ENCODE results near the gene CLDN4.

The CLDN4 gene

DNA sequence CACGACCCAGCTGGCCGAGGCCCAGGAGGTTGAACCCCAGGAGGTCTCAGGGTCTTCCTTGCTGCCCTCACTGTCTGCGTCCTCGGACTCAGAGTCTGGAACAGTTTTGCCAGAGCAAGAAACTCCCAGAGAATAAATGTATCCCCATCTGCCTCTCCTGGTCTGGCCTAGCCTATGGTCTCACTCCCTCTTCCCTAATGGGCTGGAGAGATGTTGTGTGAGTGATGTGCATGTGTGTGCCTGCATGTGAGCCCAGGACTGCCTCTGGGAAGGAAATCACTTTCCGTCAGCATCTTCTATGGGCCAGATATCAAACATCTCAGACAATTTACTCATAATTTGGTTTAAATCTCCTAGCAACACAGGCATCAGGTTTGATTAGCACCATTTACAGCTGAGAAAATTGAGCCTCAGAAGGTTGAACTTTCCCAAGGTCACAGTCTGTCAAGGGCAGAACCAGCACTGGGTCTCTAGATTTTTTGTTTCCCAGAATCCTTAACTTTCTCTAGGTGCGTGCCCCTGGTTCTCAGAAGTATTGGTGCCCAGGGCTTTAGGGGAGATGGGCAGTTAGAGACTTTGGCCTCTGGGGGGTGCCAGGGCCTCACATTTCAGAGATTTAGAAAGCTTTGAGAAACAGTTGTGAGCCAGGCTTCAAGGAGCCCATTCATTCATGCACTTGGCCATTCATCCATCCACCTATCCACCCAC, 35.1 kb downstream of the CLDN4 start:
- H3K36me3 ChIP-seq (ENCODE audit: insufficient read depth, low read length), result no peaks in the 10 kb centered on the region
- H3K9ac ChIP-seq (ENCODE audit: low read depth, low read length), result no peak overlapping the region
- H3K4me1 ChIP-seq (ENCODE audit: insufficient read depth, low read length), result peaks cover 12% of the 10 kb centered on the region; the same call in 1 of the 2 replicates
- H3K9me3 ChIP-seq (ENCODE audit: control insufficient read depth, insufficient read depth, low read length), result no peaks in the 10 kb centered on the region

DNA sequence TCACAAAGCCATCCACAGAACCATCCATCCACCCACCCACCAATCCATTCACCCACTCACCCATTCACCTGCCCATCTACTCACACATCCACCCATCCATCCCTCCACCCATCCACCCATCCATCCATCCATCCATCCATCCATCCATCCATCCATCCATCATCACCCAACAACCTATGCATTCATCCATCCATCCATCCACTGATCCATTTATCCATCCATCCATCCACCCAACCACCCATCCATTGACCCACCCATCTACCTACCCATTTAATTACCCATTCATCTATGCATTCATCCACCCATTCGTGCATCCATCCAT, 35.6 kb downstream of the CLDN4 start:
- Histone ChIP-seq H3K36me3 (ENCODE audit: insufficient read depth, low read length) (no peaks in the 10 kb centered on the region), H3K4me1 (ENCODE audit: insufficient read depth, low read length) (peaks cover 12% of the 10 kb centered on the region; the same call in 1 of the 2 replicates), H3K9me3 (ENCODE audit: control insufficient read depth, insufficient read depth, low read length) (no peaks in the 10 kb centered on the region), H3K9ac (ENCODE audit: low read depth, low read length) (no peak overlapping the region)

DNA sequence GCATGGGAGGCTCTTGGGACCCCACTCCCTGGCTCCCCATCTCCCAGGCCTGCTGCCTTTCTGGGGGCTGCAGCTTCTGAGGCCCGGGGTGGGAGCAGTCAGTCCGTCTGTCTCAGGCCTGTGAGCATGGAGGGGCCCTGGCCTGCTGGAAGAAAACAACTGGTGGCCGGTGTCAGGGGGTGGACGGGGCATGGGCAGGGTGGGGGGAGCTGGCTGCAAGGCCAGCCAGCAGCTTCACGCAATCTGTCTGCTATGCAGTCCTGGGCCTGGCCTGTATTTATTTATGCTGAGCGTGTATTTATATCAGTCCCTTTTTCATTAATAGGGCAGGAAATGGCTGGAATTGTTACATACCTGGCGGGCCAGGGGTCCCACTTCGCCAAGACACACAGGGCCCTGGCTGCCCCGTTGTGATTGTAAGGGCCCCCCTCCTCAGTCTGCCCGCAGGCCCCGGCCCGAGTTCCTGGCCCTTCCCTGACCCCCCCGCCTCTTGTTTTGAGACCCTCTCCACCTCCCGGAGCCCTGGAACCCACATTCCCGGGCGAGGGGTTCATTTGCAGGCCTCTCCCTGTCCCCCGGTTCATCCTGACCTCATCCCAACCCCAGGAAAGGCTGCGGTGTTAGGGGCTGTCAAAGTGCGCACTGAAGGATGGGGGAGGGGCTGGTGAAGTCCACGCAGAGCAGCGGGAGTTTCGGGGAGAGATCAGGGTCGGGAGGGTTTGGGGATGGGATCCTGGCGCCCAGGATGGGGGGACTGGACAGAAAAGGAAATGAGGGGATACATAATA, 38.4 kb downstream of the CLDN4 start:
- peaks cover 12% of the 10 kb centered on the region; the same call in 1 of the 2 replicates for H3K4me1 ChIP-seq (ENCODE audit: insufficient read depth, low read length)
- H3K9me3 ChIP-seq (ENCODE audit: control insufficient read depth, insufficient read depth, low read length), result no peaks in the 10 kb centered on the region
- H3K36me3 ChIP-seq (ENCODE audit: insufficient read depth, low read length), result no peaks in the 10 kb centered on the region
- H3K9ac ChIP-seq (ENCODE audit: low read depth, low read length), result no peak overlapping the region; the same call in 1 of the 2 replicates

DNA sequence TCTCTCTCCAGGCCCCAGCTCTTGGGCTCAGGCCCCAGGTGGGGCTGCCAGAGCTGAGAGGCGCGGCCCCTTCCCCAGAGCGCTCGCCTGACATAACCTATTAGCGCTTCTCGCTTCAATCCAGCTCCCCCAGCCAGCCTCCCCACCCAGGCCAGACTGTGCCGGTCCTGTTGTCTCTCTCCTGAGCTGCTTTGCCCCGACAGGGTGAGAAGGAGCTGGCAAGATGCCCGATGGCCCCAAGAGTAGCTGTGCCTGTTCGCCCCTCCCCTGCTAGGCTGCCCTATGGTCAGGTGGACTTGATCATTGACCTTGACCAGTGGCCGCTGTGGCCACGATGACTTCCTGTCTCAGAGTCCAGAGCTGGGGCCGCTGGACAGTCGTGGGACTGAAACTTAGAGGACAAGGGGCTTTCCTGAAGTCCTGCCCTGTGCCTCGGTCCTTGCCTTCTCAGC, 39.3 kb downstream of the CLDN4 start:
- H3K4me1 ChIP-seq (ENCODE audit: insufficient read depth, low read length), result peaks cover 12% of the 10 kb centered on the region; the same call in 1 of the 2 replicates
- H3K9me3 ChIP-seq (ENCODE audit: control insufficient read depth, insufficient read depth, low read length), result no peaks in the 10 kb centered on the region
- no peaks in the 10 kb centered on the region for H3K36me3 ChIP-seq (ENCODE audit: insufficient read depth, low read length)
- H3K9ac ChIP-seq (ENCODE audit: low read depth, low read length), result no peak overlapping the region

DNA sequence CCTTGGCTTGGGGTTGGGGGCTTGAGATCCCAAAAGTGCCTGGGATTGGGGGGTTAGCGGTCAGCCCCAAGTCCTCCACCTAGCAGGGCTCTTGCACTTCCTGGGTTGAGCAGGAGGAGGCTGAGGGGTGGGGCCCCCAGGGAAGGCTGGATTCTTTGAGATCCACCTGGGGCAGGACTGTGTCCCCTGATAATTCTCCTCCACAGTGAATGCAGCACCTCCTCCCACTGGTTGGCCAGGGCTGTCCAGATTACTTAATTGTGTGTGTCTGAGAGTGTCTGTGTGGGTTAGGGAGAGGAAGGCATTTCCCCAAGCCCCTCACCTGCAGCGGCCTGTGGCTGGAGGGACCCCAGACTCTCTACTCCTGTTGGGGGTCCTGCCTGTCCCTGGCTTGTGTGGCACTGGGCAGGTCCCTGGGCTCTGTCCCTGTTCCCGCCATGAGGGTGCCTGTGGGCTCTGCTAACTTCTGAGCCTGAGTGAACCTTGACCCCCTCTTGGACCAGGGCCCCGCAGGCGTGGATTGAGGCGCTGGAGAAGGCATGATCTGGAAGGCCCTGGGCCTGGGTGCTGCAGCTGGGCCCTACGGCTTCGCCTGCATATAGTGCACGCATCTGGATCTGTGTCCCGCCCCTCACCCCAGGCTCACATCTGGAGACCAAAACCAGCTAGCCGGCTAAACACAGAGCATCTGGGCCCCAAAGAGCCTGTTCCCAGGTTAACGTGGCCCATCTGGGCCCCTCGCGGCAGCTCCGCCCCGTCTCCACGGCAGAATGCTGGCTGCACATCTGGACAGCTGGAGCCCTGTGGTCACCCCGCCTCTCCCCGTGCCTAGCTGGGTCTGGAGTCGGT, 40.6 kb downstream of the CLDN4 start:
- H3K4me1 ChIP-seq (ENCODE audit: insufficient read depth, low read length), result peaks cover 12% of the 10 kb centered on the region; the same call in 1 of the 2 replicates
- no peaks in the 10 kb centered on the region for H3K9me3 ChIP-seq (ENCODE audit: control insufficient read depth, insufficient read depth, low read length)
- no peaks in the 10 kb centered on the region for H3K36me3 ChIP-seq (ENCODE audit: insufficient read depth, low read length)
- H3K9ac ChIP-seq (ENCODE audit: low read depth, low read length), result no peak overlapping the region

DNA sequence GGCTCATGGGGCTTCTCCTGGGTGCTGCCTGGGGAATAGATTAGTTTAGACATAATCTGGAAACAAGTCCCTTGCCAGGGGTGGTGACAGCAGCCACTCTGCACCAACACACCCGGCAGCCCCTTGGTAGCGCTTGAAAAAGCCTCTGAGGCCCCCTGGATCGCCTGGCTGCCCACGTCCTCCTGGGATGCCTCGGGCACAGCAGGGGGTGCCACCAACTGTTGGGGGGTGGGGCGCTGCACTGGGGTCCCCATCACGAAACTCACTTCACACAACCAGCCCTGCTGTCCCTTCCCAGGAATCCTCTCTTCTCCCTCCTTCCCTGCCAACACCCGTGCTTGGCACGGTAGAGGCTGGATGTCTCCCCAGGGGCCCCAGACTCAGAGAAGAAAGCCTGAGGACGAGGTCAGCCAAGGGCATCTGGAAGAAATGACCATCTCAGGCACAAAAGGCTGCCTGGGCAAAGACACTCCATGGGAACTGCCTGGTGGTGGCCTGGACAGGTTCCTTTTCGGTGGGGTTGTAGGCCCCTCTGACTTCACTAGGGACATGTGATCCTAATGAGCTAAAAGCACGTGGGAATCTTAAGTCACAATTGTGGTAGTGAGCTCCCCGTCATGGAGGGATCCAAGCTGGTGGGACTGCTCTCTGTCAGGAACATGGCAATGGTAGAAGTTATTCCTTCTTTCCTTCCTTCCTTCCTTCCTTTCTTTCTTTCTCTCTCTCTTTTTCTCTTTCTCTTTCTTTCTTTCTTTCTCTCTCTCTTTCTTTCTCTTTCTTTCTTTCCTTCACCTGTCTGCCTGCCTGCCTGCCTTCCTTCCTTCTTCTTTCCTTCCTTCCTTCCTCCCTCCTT, 41.5 kb downstream of the CLDN4 start:
- Histone ChIP-seq H3K4me1 (ENCODE audit: insufficient read depth, low read length) (peaks cover 12% of the 10 kb centered on the region; the same call in 1 of the 2 replicates), H3K36me3 (ENCODE audit: insufficient read depth, low read length) (no peaks in the 10 kb centered on the region), H3K9me3 (ENCODE audit: control insufficient read depth, insufficient read depth, low read length) (no peaks in the 10 kb centered on the region), H3K9ac (ENCODE audit: low read depth, low read length) (no peak overlapping the region)

DNA sequence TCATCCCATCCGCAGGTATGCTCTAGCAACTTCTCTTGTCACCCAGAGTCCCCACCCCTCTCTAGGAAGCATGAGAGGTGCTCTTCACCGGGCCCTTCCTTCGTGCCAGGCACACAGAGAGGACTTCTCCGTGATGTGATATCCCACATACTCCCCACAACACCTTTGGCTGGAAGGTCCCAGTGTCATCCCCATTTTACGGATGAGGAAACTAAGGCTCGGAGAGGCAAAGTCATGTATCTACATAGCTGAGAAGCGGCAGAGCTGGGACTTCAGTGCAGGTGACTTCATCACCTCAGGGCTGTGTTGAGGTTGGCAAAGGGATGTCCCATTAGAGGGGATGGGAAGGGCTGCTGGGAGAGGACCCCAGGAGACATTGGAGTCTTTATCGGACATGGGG, 45.6 kb downstream of the CLDN4 start:
- no peak overlapping the region for H3K9ac ChIP-seq (ENCODE audit: low read depth, low read length)
- H3K9me3 ChIP-seq (ENCODE audit: control insufficient read depth, insufficient read depth, low read length), result no peaks in the 10 kb centered on the region
- H3K36me3 ChIP-seq (ENCODE audit: insufficient read depth, low read length), result no peaks in the 10 kb centered on the region
- no peaks in the 10 kb centered on the region; the same call in 1 of the 2 replicates for H3K4me1 ChIP-seq (ENCODE audit: insufficient read depth, low read length)

DNA sequence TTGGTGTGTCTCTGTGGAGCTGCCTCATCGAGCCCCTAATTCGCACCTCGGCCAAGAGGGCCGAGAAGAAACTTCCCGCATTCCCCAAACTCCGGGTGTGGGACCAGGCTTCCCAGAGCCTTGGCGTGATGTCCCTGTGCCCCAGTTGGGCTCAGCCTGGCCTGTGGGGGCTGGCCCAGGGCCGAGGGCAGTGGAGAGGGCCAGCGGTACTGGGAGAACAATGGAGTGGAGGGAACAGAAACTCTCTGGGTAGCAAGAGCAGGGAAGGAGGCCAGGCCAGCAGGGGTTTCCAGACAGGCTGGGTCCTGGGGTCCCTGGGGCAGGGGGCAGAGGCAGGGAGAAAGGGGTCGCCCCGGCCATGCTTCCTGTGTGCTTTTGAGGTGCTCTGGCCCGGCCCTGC, 46.2 kb downstream of the CLDN4 start:
- H3K36me3 ChIP-seq (ENCODE audit: insufficient read depth, low read length), result no peaks in the 10 kb centered on the region
- no peak overlapping the region for H3K9ac ChIP-seq (ENCODE audit: low read depth, low read length)
- H3K9me3 ChIP-seq (ENCODE audit: control insufficient read depth, insufficient read depth, low read length), result no peaks in the 10 kb centered on the region
- H3K4me1 ChIP-seq (ENCODE audit: insufficient read depth, low read length), result no peaks in the 10 kb centered on the region

DNA sequence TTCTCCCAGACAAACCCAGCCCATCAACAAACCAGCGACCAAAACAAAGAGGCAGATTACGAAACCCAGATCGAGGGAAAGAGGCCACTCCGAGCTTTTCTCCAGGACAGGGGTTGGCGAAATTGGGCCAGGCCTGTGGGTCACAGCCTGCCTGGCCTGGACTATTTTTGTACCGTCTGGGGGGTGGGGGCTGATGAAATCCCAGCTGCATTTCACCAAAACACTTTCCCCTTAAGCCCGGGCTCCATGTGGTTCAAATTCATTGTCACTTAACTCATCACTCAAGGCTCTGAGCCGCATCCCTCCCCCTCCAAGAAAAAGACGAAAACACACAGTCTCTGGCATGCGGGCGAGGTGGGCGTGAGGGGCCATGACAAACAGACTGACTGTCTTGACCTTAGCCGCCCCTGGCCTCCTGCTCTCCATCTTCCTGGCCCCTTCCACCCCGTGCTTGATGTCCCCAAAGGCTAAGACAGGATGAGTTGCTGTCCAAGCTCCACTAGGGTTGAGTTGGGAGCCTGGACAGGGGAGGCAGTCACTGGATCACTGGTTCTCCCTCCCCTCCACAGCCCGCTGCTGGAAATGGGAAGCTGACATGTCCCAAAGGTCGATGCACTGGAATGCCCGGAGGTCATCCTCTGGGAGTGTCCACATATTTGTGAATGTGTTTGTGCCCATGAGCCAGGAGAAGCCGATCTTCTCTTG, 49.3 kb downstream of the CLDN4 start:
- no peaks in the 10 kb centered on the region for H3K9me3 ChIP-seq (ENCODE audit: control insufficient read depth, insufficient read depth, low read length)
- H3K9ac ChIP-seq (ENCODE audit: low read depth, low read length), result no peak overlapping the region
- no peaks in the 10 kb centered on the region for H3K4me1 ChIP-seq (ENCODE audit: insufficient read depth, low read length)
- no peaks in the 10 kb centered on the region for H3K36me3 ChIP-seq (ENCODE audit: insufficient read depth, low read length)

DNA sequence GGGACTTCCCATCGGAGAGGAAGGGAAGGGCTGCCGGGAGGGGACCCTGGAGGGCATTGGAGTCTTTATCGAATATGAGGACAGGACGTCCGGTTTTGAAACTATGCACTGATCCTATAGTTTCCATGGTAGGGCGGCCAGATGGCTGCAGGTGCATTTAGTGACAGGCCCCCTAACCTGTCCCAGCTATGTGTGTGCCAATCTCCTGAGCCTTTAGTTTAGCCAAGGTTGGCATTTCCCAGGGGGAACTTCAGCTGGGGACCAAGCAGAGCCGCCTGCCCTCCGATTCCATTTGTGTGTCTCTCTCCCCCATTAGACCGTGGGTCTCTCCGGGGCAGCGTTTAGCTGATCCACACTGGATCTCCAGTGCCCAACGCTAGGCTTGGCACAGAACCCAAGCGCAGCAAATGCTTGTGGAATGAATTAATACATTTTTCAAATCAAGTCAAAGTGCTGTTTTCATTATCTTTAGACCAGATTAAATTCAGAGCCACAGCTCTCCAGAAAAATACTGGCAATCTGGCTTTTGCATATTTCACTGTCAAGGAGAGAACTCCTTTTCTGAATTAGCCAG, 50.0 kb downstream of the CLDN4 start:
- no peaks in the 10 kb centered on the region for H3K9me3 ChIP-seq (ENCODE audit: control insufficient read depth, insufficient read depth, low read length)
- no peak overlapping the region for H3K9ac ChIP-seq (ENCODE audit: low read depth, low read length)
- H3K4me1 ChIP-seq (ENCODE audit: insufficient read depth, low read length), result no peaks in the 10 kb centered on the region
- no peaks in the 10 kb centered on the region for H3K36me3 ChIP-seq (ENCODE audit: insufficient read depth, low read length)

DNA sequence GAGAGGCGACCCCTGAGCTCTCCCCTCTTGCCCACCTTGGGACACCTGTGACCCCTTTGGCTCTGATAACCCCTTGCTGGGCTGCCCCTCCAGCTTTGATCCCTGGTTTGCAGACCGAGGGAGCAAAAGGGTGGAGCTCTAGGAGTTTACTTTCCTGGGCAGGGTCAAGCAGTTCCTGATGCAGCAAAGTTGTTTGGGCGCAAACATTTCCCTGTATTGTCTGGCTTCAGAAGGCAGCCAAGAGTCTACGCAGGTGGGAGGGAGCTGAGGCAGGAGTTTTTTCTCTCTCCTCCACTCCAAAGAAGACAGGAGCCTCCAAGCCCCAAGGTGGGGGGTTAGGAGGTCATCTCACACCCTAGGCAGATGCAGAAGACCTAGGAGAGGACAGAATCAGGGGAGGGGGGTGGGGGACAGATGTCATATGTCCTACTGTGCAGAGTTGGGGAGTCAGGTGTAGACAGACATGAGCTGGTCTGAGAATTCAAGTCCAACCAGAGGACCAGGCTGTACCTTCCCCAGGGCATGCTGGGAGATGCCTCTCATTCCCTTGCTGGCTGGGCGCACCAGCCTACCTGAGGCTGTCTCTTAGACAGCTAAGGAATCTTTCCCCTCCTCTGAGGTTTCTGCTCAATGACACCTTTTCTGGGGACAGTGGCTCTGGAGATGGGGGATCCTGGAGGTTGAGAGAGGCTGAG, 50.7 kb downstream of the CLDN4 start:
- Histone ChIP-seq H3K4me1 (ENCODE audit: insufficient read depth, low read length) (no peaks in the 10 kb centered on the region; the same call in 1 of the 2 replicates), H3K9ac (ENCODE audit: low read depth, low read length) (no peak overlapping the region), H3K36me3 (ENCODE audit: insufficient read depth, low read length) (no peaks in the 10 kb centered on the region), H3K9me3 (ENCODE audit: control insufficient read depth, insufficient read depth, low read length) (no peaks in the 10 kb centered on the region)

DNA sequence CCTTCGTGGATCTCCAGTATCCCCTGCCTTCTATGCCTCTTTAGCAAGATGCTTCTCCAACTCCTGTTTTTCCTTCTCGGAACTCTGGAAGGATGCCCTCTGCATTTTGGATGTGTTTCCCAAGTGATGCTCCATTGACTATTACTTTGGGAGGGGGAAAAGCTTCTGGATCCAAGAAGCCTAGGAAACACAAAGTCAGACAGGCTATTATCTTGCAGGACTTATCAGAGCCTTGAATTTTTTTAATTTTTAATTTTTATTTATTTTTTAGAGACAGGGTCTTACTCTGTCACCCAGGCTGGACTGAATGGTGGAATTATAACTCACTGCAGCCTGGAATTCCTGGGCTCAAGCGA, 51.2 kb downstream of the CLDN4 start:
- H3K9me3 ChIP-seq (ENCODE audit: control insufficient read depth, insufficient read depth, low read length), result no peaks in the 10 kb centered on the region
- H3K4me1 ChIP-seq (ENCODE audit: insufficient read depth, low read length), result peaks cover 4% of the 10 kb centered on the region; the same call in 1 of the 2 replicates
- no peak overlapping the region for H3K9ac ChIP-seq (ENCODE audit: low read depth, low read length)

More for the DNA sequence above, 51.2 kb downstream of the CLDN4 start:
- H3K36me3 ChIP-seq (ENCODE audit: insufficient read depth, low read length), result no peaks in the 10 kb centered on the region

Measured in ES-I3 (cell line).